Dedifferentiated amniotic fluid mesenchymal stem cell (primary cell): ENCODE results near the gene SRSF3.
"Not testable (repeated sequence)": the region's sequence is repeated elsewhere in the genome, so short reads cannot be mapped to it uniquely, and the experiment has no call there.

ENCODE experiments used
- DNase-seq: peaks from one replicate; pipeline ENCODE4 v3.0.0-alpha.2; 2016; ENCODE audit errors: extremely low spot score

SRSF3 gene

DNA sequence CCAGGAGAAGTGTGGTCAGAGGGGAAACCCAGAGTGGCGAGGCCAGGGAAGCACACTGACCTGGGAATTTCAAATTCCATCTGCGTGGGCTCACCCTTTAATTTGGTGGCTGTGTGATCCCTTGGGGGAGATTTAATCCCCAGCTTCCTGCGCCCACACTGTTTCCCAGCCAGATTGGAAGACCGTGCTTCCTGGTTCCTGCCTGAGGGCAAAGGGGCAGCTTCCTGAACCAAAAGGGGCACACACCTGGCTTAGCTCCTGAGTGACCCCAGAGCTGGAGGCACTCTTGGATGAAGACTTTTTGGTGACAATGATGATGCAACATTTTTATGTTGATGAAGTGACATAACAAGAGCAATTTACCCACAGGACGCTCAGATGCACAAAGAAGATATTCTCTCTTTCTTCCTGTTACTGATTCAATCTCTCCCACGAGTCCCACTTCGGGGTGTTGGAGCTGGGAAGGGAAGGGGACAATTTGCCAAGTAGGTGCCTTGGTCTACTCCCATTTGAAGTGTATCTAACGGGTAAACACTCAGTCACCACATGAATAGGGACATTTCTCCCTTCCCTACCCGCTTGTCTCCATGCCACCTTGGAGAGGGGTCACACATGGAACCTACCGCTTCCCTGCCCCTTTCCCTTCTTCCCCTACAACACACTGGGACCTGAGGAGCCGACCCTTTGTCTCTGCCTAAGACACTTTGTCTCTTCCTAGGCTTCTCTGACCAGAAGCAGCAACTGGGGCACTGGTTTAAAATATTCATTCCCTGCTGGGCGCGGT is 55.7 kb downstream of the SRSF3 start:
- DNase-seq, result no peak

GRCh38 chr6:36650848-36651478 is 56.8 kb downstream of the SRSF3 start:
- no peak for DNase-seq

- no peak for DNase-seq
Measured at GRCh38 chr6:36651659-36652379, 57.7 kb downstream of the SRSF3 start.

DNA sequence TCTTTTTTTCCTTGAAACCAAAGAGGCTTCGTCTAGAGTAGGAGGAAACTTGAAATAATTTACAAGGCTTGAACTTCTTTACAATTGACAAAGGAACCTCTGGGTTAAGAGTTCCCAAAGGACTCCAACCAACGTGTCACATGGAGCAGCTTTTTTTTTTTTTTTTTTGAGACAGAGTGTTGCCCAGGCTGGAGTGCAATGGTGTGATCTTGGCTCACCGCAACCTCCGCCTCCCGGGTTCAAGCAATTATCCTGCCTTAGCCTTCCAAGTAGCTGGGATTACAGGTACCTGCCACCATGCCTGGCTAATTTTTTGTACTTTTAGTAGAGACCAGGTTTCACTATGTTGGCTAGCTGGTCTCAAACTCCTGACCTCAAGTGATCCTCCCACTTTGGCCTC is 60.3 kb downstream of the SRSF3 start:
- not testable (repeated sequence) for DNase-seq
